GM18519 (cell line): ENCODE results near the gene GPR153.
A peak's percentile ranks its signal among the peaks of the same experiment; 100 is the strongest.

Experiments
- ATAC-seq: cut with Tn5 transposase; IDR thresholded peaks from one replicate; pipeline ENCODE4 v1.9.1; 2021; ENCODE audit warnings: mild to moderate bottlenecking, moderate library complexity; ENCODE audit not compliant: unreplicated experiment, low FRiP score

Gene GPR153

DNA sequence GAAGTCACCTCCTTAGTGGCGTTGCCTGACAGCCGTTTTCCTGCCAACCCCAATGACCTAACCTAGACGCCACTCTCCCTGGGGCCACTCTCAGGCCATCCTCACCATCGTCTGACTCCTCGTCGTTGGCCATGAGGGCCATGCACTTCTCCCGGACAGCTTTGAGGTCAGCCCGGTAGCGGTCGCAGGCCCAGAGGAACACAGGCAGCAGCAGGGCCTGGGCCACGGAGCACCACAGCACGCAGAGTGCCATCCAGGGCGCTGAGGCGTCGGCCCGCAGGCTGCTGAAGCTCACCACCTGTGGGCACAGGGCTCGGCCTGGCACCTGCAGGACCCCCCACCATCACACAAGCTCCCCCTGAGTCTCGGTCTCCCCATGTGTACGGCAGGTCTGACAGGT lies 9.7 kb downstream of the GPR153 start:
- ATAC-seq: no peak

DNA sequence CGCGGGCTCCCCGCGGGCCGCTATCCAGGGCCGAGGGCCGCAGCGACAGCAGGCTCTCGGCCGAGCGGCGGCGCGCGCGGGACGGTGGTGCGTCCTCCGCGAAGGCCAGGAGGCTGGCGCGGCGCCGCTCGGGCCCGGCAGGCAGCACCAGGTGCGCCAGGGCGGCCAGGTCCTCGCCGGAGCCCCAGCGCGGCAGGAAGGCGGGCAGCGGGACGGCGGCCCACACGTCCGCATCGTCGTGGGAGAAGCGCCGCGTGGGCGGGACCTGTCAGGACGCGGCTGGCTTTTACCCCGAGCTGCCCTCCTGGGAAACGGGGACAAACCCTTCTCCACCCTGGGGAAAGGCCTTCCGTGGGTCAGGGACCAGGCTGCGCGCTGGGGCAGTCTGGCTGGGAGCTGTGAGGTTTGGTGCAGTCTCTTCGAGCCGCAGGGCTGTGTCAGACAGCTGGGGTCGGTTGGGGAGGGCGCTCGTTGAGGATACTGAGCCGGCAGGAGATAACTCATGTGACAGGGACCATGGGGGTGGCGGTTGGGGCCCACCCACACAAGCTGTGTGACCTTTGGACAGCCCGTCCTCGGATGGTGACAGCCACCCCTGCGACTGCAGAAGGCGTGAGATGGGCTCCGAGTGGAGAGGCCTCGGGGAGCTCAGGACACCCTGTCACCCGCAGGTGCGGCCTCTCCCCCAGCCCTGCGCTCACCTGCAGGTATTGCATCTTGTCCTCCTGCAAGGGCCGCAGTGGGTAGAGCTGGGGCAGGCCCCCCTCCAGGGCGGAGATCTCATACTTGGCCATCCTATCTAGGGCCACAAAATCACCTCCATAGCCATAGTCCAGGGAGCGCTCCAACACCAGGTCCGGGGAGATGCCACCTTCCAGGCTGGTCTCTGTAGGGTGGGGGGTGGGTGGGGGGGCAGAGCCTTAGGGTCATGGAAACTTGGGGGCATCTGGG lies 10.9 kb downstream of the GPR153 start:
- ATAC-seq: no peak

DNA sequence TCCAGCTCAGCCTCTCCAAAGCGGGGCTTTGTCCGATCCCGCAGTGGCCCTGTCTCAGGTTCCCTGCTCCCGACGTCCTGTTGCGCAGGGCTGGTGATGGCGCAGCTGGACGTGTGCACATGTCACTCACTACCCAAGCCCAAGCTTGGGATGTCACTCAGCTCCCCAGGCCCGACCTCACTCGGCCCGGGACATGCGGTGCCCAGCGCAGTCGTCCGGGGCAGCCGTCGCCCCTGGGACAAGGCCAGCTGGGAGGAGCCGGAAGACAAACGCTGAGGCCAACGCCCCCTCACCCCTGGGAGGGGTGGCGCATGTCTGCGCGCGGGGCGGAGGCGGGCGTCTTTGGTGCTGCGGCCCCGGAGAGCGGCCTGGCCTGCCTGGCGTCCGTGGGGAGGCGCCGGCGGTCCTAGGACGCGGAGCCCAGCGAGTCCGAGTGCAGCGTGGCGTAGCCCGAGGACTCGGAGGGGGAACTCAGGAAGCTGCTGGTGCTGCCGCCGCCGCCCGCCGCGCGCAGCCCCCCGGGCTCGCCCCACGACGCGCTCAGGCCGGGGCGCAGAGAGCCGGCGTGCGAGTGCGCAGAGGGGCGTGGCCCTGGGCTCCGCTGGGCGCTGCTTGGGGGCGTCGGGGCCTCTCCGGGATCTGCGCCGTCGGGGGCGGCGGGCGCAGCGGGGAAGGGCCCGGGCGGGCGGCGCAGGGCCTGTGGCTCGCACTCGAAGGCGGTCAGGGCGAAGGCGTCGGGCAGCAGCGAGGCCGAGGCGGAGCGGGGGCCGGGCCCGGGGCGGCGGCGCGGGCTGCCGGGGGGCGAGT lies 11.8 kb downstream of the GPR153 start:
- no peak for ATAC-seq

DNA sequence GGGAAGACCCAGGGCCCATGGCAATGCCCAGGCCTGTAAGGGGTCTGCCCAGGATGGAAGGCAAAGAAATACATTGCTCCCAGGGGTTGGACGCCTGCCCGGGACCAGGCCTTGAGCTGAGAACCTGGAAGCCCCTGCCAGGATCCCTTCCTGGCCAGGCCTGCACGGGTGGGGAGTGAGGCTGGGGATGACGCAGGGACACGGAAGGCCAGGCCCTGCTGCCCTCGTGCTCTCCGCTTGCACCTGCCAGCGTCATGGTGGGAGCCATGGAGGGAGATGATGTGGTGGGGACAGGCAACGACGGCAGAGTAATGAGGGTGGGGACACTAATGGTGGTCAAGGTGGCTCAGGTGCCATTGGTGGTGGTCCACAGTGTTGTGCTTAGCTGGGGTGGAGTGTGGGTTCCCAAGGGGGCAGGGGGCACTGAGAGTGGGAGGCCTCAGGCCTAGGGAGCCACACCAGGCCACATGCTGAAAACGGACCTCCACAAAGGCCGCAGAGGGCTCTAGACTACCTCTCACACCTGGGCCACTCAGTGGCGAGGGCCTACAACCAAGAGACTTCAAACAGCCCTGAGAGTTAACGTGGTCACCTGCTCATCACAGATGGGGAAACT lies 12.6 kb downstream of the GPR153 start:
- no peak for ATAC-seq

DNA sequence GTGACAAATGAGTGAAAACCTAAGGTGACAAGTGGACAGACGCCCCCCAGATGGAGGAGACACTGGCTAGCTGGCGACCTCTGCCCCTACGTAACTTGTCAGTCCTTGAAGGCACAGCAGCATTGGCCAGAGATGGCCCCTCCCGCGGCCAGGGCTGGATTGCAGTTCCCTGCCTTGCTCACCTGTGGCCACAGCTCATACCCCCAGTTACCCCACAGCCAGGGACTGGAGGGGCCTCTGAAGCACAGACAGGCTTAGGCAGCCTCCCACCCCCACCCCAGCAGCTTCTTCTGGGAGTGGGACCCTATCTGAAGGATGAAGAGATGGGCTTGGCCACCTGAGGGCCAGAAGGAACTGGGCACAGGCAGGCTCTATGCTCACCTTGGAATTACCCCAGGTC lies 13.2 kb downstream of the GPR153 start:
- no peak for ATAC-seq

DNA sequence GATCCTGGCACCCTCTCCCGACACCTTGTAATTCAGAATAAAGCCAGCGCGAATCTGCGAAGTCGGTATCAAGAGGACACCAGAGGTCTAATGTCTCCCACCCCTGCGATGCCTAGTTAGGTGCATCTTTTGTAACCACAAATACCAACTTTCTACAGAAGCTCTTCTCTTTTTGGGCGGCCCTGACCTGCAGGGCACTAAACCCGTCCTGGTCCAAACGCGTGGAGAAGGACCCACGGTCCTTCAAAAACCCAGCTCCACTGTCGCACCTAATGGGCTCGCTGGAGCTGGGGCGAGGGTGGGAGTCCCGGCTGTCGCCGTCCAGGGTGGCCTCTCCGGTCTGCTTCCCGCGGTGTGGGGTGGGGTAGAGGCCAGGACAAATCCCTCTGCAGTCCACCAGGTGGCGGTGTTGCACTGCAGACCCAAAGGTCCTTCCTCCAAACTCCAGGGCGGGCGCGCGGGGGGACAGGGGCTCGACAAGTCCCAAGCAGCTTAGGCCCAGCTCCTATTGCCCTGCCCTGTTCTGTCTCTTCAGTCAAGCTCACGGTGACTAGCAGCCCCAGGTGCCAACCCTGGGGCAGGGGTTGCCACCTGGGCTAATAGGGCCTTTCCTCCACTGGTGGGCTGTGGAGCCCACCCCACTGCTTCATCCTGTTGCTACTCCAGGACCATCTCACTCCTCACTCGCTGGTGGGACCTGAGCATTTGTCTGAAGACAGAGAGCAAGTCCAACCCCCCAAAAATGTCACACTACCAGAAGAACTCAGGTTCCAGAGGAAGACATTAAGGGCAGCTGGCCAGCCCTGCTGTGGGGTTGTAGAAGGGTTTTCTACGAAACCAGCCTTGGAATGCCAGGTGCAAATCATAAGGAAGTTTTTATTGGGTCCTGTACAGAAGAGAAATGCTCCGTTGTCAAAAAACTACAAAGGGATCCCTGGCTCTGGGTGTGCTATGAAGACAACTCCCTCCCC lies 14.1 kb downstream of the GPR153 start:
- ATAC-seq: no peak

DNA sequence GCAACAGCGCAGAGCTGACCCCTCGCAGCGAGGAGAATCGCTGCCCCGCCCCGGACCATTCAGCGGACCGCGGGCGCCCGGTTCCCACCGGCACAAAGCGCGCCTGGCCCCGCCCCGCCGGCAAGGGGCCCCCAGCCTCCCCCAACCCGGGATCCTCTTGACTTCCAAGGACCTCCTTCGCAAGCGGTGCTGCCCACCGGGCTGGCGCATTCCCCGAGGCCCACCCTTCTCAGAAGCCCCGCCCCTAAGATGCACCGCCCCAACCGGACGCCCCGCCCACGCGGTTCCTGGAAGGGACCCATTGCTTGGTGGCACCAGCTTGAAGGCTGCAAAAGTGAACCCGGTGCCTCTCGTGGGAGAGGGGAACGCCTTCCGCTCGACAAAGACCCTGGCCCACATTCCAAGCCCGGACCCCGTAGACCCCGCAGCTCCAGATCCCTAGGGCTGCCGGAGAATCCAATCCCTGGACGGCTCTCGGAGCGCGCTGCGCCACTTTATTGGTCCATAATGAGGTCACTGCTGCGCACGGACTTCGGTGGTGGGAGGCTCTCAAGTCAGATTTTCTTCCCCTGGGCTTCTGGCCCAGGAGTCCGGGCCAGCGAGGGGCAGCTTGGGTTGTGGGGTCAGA lies 14.9 kb downstream of the GPR153 start:
- ATAC-seq: no peak

DNA sequence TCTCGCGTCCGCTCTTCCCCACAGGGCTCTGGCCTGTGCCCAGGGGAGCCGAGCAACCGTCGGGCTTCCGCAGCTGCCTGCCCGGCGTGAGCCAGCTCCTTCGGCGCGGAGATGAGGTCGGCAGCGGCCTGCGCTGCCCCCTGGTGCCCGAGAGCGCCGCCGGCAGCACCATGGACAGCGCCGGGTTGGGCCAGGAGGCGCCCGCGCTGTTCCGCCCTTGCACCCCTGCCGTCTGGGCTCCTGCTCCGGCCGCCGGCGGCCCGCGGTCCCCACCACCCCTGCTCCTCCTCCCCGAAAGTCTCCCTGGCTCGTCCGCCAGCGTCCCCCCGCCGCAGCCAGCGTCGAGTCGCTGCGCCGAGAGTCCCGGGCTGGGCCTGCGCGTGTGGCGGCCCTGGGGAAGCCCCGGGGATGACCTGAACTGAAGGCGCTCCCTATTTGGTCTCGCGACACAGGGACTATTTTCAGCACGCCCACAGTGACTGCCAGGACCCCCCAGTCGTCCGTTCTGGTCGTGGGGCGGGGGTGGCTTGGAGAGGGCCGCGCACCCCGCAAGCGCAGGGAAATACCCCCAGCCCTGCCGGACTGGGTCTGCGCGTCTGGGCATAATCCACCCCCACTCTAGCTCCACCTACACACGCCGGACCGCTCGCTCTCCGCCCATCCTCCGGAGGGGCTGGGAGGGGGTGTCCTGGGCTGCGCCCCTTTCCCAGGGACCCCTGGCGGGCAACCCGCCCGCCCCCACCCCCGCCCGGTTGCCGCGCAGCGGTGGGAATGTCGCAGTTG lies 15.6 kb downstream of the GPR153 start:
- ATAC-seq: peak; percentile 47

DNA sequence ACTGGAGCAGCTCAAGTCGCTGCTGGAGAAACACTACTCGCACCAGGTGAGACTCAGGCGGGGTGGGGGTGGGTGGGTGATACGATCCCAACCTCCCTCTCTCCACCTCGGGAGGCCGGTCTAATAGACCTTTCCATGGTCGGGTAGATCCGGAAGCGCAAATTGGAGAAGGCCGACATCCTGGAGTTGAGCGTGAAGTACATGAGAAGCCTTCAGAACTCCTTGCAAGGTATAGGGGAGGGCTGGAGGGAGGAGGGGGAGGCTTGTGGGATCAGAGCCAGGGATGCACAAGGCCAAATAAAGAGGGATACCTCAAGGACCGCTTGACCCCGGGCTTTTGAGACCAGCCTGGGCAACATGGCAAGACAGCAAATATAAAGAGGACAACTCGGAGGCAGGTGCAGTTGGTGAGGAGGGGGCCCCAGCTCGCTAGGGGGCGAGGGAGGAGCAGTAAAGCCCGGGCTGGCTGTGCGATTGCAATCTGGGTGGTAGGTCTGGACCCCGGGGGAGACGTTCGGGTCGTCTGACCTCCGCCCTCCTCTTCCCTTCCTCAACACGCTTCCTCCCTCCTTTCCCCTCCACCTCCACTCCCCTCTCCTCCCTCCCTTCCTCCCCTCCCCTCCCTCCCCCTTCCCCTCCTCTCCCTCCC lies 16.4 kb downstream of the GPR153 start:
- ATAC-seq: no peak

DNA sequence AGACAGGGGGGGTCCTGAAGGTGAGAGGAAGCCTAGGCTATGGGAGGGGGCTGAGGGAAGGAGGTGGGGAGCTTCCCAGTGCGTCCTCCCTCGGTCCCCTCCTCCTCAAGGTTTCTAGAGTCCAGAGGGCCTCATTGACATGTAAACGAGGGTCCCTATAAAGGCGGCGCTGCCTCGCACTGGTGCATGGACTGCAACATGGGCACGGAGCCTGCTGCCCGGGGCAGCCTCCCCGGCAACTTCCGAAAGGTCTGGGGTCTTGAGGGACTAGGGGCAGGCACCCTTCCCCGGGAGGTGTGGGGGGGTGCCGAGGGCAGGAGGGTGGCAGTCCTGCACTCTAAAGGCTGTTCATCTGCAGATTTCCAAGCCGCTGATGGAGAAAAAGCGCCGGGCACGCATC lies 16.9 kb downstream of the GPR153 start, which contains the start of gene HES3:
HES3 (plus strand) TSS at position 187 of the 400 bp plus-strand sequence; CDS start at position 374, 187 bp downstream.
- no peak for ATAC-seq

DNA sequence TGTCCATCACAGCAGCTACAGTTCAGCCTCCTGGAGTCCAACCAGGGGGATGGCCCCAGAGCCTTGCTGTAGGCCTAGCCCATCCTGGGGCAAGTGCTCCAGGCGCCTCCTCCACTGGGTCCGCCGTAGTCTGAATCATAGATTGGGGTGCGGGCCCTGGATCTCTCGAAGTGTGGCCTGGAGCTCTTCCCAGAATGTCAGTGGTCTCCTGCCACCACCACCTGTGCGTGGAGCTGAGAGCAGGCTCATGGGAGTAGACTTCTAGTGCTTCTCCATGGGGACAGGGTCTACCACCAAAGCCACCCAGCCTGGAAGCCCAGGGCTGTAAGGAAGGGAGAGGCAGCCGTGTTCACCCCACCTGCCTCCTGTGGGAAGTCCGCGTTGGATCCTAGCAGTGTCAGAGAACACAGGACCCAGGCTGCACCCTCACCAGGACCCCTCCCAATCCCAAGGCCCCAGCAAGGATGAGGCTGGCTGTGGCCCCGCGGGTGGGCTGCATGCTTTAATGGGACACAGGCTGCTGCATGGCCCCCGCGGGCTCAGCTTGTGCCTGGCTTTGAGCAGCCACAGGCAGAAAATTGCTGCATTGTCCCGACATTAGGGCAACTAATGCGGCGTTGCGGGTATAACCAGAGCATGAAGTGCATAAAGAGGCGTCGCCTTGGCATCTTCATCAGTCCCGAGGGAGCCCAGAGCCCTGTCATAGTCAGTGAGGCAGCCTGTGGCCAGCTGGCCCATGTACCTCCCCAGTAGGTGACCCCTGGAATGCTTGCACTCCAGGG lies 17.7 kb downstream of the GPR153 start:
- ATAC-seq: no peak

DNA sequence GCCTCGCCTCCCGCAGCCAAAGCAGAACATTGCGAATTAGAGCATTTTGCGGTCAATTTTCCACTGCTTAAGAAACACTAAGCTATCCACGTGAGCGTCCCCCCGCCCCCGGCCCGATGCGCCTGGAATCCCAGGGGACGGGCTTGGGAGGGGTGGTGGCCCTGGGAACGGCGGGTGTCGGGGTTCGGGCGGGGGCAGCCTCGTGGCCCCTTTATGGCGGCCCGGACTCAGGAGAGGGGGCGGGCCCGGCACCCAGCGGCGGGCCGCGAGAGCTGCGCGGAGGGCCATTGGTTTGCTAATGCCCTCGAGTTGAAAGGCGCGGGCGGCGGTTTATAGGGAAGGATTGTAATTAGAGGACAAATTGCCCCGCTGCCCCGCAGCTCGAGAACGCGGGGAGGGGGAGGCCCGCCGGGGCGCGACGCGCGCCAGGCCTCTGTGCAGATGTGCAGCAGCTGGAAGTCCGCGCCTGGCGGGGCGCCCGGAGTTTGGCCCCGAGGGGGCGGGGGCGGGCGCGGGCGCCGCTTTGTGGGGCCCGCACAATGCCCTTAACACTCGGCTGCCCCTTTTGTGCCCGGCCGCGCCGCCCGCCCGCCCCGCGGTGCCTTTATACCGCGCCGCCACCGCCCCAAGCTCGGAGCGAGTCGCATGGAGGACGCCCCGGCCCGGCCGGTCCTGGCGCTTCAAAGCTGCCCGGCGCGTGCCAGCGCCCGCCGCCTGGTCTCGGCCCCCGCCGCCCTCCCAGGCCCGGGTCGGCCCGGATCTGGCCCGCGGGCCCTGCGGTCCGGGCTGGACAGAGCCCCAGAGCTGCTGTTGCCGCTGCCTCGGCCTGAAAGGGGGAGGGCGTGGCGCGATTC lies 18.8 kb downstream of the GPR153 start:
- no peak for ATAC-seq

DNA sequence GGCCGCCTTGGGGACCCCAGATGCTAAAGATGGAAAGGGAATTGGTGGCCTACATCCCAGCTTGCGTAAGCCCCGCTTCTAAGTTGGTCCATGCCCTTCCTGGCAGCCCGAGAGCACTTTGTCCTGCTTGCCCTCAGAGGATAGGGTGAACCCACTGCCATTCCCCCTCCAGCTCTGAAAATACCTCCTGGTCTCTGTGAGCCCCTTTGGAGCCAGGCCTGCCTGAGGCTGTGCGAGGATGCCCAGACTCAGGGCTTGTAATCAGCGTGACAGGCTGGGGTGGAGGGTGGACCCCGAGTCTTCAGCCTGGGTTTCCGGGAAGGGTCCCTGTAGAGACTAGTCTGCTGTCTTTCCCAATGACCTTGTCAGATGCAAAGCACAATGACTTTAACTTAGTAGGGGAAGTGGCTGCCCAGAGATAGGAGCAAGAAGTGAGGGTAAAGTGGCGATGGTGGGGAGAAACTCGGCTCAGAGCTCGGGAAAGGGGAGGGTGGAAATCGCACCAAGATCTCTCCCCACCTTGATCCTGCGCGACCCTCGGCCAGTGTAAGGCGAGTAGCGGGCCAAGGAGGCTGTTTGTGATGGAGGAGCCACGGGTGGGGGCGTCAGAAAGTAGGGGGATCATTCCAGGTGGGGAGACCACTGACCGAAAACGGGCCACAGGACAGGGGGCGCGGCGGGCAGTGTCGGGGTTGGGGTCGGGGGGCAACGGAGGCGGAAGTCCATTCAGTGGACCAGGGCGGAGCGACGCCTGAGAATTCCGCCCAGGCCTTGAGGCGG lies 19.6 kb downstream of the GPR153 start:
- no peak for ATAC-seq

DNA sequence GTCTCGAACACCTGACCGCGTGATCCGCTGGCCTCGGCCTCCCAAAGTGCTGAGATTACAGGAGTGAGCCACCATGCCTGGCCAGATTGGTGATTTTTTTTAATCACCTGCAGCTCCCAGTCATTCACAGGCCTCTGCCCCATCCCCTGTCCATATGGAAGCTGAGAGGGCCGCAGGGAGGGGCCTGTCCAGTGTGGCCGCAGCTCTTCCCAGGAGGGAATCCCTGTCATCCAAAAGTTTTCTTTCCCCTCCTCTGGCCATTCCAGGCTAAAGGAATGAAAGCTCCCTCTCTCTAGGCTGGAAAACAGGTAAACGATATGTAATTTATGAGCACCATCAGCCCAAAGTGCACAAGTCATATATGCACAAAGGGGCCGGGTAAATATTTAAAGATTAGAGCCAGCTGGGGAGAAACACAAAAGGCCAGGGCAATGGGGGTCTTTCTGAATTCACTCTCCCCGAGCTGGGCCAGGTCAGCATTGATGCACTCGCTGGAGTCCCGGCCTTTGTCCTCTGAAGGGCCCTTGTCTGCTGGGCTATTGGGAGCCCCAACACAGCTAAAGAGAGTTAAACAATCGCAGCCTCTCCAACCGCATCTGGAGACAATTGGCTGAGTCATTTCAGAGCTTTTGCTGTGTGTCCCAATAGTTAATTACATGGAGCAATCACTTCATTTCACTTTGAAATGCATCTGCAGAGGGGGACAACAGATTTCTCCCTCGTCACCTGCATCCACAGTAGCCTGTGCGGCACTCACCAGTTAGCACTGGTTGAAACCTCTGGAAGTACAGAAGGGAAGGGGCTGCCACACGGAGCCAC lies 20.7 kb downstream of the GPR153 start:
- no peak for ATAC-seq

DNA sequence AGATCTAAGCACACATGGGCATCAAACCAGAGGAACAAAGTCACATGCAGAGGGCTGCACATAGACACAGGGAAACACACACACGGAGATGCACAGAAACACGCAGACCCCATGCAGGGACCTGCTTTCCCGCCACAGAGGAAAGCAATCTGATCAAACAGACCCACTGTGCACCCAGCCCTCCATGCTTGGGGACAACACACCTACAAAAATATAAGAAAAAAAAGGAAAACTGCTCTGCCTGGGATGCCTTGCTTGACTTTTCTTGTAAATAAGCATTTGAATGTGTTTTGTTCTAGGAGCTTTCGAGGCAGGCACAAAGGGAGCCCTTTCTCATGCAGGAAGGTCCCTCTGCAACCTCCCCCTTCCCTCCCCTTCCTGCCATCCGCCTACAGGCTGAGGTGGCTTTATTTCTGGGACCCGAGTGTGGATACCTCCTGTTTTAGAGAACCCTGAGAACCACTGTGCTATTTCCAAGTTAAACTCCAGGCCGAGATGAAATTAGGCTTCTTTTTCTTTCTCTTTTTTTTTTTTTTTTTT lies 21.6 kb downstream of the GPR153 start:
- no peak for ATAC-seq
